ENCODE data around the gene CAMK2G.

DNA sequence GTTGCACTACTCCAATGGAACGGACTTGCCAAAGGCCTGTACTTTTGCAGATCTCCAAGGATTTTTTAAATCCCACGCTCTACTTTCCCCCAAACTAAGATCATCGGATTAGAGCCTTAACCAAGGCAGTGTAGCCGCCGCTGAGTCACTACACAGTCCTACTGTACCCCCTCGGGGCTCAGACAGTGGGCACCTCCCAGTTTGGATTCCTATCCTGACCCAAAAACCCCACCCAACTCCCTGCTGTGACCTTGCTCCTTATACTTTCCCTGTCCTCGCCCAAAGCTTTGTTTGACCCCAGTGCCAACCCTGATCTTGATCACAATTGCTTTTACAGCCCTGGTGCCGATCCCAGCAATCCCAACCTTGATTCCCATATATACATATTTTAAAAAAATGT is 19.1 kb upstream of the CAMK2G start:
- TF ChIP-seq ZNF8 (CRISPR knock-in tag; IDR thresholded peaks at IDR 0.05) (no peak), ARNTL (CRISPR knock-in tag; IDR thresholded peaks at IDR 0.05; ENCODE audit: borderline replicate concordance, low read depth) (no peak), CSDC2 (CRISPR knock-in tag; IDR thresholded peaks at IDR 0.05) (no peak), GLIS3 (CRISPR knock-in tag; IDR thresholded peaks at IDR 0.05) (no peak), ZNF70 (CRISPR knock-in tag; IDR thresholded peaks at IDR 0.05) (no peak), RARB (CRISPR knock-in tag; IDR thresholded peaks at IDR 0.05) (no peak), BACH2 (CRISPR knock-in tag; IDR thresholded peaks at IDR 0.05; ENCODE audit: borderline replicate concordance) (no peak), ZC3H10 (CRISPR knock-in tag; IDR thresholded peaks at IDR 0.05) (no peak), TOX (CRISPR knock-in tag; IDR thresholded peaks at IDR 0.05; ENCODE audit: borderline replicate concordance) (no peak), ESRRG (CRISPR knock-in tag; IDR thresholded peaks at IDR 0.05) (no peak), ZNF565 (CRISPR knock-in tag; conservative IDR thresholded peaks at IDR 0.05; ENCODE audit: low read depth) (no peak)
- TF ChIP-seq, protein P1, sequence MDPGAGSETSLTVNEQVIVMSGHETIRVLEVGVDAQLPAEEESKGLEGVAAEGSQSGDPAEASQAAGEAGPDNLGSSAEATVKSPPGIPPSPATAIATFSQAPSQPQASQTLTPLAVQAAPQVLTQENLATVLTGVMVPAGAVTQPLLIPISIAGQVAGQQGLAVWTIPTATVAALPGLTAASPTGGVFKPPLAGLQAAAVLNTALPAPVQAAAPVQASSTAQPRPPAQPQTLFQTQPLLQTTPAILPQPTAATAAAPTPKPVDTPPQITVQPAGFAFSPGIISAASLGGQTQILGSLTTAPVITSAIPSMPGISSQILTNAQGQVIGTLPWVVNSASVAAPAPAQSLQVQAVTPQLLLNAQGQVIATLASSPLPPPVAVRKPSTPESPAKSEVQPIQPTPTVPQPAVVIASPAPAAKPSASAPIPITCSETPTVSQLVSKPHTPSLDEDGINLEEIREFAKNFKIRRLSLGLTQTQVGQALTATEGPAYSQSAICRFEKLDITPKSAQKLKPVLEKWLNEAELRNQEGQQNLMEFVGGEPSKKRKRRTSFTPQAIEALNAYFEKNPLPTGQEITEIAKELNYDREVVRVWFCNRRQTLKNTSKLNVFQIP (CRISPR knock-in tag; IDR thresholded peaks at IDR 0.05; ENCODE audit: borderline replicate concordance, low read depth), result no peak
- TF ChIP-seq, protein P2, sequence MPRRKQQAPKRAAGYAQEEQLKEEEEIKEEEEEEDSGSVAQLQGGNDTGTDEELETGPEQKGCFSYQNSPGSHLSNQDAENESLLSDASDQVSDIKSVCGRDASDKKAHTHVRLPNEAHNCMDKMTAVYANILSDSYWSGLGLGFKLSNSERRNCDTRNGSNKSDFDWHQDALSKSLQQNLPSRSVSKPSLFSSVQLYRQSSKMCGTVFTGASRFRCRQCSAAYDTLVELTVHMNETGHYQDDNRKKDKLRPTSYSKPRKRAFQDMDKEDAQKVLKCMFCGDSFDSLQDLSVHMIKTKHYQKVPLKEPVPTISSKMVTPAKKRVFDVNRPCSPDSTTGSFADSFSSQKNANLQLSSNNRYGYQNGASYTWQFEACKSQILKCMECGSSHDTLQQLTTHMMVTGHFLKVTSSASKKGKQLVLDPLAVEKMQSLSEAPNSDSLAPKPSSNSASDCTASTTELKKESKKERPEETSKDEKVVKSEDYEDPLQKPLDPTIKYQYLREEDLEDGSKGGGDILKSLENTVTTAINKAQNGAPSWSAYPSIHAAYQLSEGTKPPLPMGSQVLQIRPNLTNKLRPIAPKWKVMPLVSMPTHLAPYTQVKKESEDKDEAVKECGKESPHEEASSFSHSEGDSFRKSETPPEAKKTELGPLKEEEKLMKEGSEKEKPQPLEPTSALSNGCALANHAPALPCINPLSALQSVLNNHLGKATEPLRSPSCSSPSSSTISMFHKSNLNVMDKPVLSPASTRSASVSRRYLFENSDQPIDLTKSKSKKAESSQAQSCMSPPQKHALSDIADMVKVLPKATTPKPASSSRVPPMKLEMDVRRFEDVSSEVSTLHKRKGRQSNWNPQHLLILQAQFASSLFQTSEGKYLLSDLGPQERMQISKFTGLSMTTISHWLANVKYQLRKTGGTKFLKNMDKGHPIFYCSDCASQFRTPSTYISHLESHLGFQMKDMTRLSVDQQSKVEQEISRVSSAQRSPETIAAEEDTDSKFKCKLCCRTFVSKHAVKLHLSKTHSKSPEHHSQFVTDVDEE (CRISPR knock-in tag; IDR thresholded peaks at IDR 0.05), result no peak
- TF ChIP-seq, protein P3, sequence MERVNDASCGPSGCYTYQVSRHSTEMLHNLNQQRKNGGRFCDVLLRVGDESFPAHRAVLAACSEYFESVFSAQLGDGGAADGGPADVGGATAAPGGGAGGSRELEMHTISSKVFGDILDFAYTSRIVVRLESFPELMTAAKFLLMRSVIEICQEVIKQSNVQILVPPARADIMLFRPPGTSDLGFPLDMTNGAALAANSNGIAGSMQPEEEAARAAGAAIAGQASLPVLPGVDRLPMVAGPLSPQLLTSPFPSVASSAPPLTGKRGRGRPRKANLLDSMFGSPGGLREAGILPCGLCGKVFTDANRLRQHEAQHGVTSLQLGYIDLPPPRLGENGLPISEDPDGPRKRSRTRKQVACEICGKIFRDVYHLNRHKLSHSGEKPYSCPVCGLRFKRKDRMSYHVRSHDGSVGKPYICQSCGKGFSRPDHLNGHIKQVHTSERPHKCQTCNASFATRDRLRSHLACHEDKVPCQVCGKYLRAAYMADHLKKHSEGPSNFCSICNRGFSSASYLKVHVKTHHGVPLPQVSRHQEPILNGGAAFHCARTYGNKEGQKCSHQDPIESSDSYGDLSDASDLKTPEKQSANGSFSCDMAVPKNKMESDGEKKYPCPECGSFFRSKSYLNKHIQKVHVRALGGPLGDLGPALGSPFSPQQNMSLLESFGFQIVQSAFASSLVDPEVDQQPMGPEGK (CRISPR knock-in tag; IDR thresholded peaks at IDR 0.05; ENCODE audit: borderline replicate concordance), result no peak
